Stimulated activated CD4-positive, alpha-beta T cell treated with anti-CD3 and anti-CD28 coated beads, TNF-alpha, amount 100 ng/mL, for 4 hours (primary cell): ENCODE data around the gene MSL3.

Experiments
- DNase-seq, 3 experiments: peaks; one replicate each; pipeline ENCODE4 v3.0.0-alpha.2; 2020; ENCODE audit warnings: low read depth in 3 of 3

Gene MSL3

DNA sequence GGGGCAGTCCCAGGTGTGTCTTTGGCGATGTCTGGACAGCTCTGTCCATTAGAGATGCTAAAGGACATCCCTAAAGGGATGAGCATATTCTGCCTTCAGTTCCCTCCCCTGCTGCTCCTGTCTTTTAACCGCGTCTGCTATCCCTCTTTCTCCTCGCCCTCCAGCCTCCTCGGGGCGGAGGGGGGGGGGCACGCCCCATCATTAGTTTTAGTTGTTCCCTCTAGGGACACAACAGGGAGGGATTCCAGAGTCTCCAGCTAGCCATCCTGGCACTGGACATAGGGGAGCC, 1.1 kb downstream of the MSL3 start:
- DNase-seq = no peak

GRCh38 chrX:11759461-11760311, 1.6 kb downstream of the MSL3 start:
- peak in 2 of 3 experiments; percentile 35 to 49 for DNase-seq

DNA sequence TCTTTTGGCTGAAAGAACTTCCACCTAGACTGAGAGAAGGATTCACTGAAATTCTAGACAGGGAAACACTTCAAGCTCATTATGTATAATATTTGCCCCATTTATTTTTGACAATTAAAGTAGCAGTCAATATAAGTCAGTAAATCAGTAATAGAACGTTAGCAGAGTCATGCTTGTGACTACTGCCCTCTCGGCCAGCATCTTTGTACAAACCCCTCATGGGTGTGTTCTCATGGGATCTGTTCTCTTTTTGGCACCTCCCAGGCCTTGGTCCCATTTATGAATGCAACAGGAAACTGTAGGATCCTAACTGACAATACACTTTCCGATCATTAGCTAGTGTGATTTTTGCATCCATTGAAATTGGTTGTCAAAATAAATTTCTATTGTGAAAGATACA, 2.9 kb downstream of the MSL3 start:
- no peak for DNase-seq

GRCh38 chrX:11764602-11765067, 6.6 kb downstream of the MSL3 start:
- DNase-seq = no peak

GRCh38 chrX:11765449-11765848, 7.4 kb downstream of the MSL3 start:
- no peak for DNase-seq

DNA sequence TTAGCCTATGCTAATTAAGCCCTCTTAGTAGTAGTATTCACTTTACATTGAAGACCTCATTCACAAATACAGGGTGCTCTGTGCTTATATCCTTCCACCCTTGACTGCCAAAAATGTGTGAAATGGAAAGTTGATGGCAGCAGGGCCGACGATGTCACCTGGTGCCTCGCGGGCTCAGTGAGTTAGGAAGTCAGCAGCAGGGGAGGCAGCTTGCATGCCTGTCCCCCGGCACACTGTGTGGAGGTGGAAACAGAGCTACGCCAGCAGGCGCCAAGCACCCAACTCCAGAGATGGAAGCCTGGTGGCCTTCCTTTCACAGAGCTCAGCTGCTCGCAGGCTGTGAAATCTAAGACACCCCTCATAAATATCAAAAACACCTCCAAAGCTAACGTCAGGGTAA, 8.4 kb downstream of the MSL3 start:
- DNase-seq = no peak

DNA sequence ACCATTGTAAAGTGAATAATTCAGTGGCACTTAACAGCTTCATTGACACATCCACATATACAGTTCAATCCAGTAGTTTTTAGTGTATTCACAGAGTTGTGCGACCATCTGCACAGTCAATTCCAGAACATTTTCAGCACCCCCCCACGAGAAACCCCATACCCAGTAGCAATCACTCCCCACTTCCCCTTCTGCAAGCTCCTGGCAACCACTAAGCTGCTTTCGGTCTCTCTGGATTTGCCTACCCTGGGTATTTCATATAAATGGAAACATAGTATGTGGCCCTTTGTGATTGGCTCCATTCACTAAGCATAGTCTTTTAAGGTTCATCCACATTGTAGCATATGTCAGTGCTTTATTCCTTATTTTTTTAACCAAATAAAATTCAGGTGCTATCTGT, 10.0 kb downstream of the MSL3 start:
- DNase-seq = no peak

DNA sequence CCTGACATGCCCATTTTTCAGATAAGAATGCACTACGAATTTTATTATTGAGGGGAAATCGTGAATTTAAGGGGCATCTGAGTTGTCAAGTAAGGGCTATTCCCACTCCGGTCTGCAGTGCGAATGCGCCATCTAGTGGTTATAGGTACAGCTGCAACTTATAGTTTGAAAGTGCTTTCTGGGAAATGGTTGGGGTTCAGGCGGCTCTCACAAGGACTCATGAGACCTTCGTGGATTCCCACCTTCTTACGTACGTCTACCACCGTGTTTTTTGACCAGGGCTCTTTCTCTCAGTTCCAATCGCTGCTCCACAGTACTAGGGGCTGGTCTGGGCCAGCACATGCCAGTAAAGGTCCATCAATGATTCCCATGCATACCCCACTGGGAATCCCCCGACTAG, 12.3 kb downstream of the MSL3 start:
- no peak for DNase-seq

GRCh38 chrX:11778230-11778629, 20.2 kb downstream of the MSL3 start:
- no peak for DNase-seq

DNA sequence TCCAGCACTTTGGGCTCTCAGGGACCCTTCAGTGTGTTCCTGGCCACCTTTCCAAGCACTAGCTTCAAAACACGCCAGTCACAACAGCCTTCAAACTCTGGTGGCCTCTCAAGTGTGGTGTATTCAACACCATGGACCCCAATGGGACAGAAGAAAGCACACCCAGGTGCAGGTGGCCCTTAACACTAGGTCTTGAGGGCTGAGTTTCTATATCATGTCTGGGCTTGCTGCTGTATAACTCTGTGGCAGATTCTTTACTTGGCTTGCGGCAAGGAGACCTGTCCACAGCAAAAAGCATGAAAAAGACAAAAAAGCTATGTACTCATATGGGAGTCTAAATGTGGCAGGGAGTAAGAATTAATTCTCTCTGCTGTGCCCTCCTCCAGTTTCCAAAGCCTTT, 23.1 kb downstream of the MSL3 start:
- DNase-seq = no peak

DNA sequence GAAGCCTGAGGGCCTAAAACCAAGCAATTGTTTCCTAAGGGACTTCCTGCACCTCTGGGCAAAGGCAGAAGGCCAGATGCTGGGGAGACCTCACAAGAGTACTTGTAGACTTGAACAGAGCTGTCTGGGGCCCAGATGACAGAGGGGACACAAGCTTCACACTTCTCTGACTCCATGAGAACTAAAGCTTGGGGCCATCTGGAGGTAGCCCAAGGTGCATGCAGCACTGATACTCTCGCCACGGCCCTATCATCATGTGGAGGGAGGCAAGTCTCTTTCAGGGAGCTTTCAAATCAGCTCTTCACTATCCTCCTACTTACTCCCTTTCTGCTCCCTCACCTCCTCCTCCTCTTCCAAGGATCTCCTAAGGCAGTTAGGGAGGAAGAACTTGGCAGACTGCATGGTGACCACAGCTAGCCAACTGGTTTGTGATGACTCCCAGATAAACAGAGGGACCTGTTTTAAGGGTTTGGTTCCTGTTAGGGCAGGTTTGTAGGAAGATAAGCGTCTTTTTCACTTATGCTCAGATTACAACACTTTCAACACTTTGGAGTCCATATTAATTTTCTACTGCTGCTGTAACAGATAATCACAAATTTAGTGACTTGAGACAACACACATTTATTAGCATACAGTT, 23.8 kb downstream of the MSL3 start:
- no peak for DNase-seq

- no peak for DNase-seq
These were observed 26.5 kb downstream of the MSL3 start for GRCh38 chrX:11784543-11784942.

DNA sequence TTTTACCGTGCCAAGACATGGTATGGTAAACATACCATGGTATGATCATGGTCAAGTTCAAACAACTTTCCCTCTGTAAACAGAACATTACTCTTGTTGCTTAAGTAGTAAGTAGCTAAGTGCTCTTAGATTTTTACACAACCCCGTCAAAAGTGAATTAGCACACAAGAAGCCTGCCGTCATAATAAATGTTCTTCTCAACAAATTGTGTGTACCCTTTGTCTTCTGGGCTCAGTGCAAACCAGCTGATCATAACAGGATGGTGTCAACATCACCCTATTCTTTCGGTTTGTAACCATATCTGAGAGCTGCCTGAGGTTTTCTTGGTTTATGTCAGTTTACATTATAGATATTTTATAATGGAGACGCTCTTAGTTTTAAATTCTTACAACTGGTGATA, 28.8 kb downstream of the MSL3 start:
- DNase-seq = no peak

DNA sequence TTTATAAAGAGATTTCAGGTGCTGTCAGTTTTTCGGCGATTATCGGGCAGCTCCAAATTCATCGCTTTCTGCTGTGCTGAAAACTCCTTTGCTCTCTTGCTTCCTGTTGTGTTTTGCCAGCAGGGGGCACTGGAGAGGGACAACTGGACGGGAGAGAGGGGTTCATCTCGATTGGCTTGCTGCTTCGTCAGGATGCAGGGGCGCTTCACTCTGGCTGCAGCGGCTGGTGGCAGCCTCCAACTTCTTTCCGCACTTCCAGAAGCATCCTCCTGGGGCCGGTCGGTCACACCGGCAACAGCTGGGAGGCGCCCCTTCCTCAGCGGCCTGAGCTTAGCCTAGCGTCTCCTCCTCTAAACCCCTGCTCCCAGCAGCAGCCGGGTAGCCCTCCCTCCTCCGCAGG, 29.5 kb downstream of the MSL3 start:
- peak; percentile 28 to 55 (median 48) for DNase-seq

DNA sequence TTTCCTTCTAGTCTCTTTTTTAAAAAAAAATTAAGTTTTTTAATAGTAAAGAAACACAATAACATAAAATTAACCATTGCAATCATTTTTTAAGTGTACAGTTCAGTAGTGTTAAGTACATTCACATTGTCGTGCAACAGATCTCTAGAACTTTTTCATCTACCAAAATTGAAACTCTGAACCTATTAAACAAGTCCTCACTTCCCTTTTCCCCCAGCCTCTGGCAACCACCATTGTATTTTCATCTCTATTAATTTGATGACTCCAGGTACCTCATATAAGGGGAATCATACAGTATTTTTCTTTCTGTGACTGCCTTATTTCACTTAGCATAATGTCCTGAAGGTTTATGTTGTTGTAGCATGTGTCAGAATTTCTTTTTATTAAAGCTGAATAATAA, 31.8 kb downstream of the MSL3 start:
- DNase-seq = no peak

DNA sequence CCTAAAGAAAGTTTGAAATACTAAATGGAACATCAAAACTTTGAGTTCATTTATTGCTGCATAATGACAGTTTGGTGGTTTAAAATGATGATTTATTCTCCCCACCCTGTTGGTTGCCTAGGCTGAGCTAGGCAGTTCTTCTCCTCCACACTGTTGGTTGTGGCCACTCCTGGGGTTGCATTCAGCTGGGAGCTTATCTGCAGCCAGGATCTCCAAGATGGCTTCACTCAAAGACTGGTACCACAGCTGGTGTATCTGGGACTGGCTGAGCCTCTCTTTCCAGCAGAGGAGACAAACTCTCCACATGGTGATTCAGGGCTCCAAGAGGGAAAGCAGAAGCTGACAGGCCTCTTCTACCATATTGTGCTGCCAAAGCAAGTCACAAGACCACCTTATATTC, 33.1 kb downstream of the MSL3 start:
- DNase-seq = no peak

DNA sequence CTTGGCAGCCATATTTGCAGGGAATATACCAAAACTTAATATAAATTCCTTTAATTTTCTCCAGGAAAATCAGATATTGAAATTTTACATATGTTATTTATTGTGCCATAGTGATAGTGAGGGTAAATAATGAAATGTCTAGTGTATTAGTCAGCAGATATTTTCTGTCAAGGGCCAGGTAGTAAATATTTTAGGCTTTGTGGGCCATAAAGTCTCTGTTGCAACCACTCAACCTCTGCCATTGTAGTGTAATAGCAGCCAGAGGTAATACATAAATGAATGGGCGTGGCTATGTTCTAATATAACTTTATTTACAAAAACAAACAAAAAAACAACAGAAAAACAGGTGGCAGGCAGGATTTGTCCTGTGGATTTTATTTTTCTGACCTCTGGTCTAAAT, 33.5 kb downstream of the MSL3 start:
- DNase-seq = no peak

GRCh38 chrX:11792461-11793421, 34.7 kb downstream of the MSL3 start:
- peak; percentile 23 to 45 (median 40) for DNase-seq

- no peak for DNase-seq
These were observed 35.7 kb downstream of the MSL3 start for GRCh38 chrX:11793734-11794133.

DNA sequence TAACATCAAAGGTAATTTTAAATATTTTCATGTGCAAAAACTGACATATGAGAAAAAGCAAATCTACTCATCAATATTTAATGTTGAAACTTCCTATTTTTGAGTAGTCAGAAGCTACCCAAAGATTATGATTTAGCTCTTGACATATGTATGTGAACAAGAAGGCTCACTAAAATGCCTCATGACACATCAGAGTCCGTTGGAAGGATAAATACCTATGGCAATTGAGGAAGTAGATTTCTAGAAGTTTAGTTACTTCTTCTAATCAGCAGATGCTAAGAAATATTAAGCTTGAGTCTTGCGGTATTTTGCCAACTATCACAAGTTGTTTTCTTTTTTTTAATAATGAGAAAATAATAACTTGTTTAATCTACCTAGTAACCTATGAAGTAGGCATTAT, 55.3 kb downstream of the MSL3 start:
- no peak for DNase-seq
